Tibial nerve (tissue), 4 donors: ENCODE results near the gene WDHD1. TPM values are rescaled to one million over a fixed set of nuclear protein-coding genes. Genes with fewer than 3 reads are reported as not detected.

Experiments
- DNase-seq, 2 donors: peaks; one replicate each; pipeline ENCODE4 v3.0.0-alpha.2; 2019; ENCODE audit warnings: low spot score in 2 of 2
- H3K27ac ChIP-seq, 4 donors: fragments of 200-600 bp; sonication (generic) in 3 of 4; one replicate each; pipeline ENCODE4 v1.5.1; 2017 to 2019; ENCODE audit warnings: mild to moderate bottlenecking in 1 of 4
- H3K27me3 ChIP-seq, 2 donors: fragments of 200-600 bp; sonication (generic) in 1 of 2; one replicate each; pipeline versions ENCODE4 v1.5.1 to v1.6.0; 2017 to 2019
- H3K36me3 ChIP-seq, 3 donors: fragments of 200-600 bp; sonication (generic); one replicate each; pipeline ENCODE4 v1.5.1; 2018 to 2019
- H3K4me1 ChIP-seq, 4 donors: fragments of 200-600 bp; sonication (generic) in 3 of 4; one replicate each; pipeline ENCODE4 v1.5.1; 2017 to 2019
- H3K4me3 ChIP-seq, 4 donors: fragments of 200-600 bp; sonication (generic) in 3 of 4; one replicate each; pipeline ENCODE4 v1.5.1; 2017 to 2019; ENCODE audit warnings: mild to moderate bottlenecking in 1 of 4, moderate library complexity in 1 of 4
- H3K9me3 ChIP-seq, 4 donors: fragments of 200-600 bp; sonication (generic) in 3 of 4; one replicate each; pipeline ENCODE4 v1.5.1; 2017 to 2019
- EP300 ChIP-seq, 2 donors: sonication (generic); formaldehyde crosslinking; IDR thresholded peaks; one replicate each; pipeline ENCODE4 v1.6.1; 2017; ENCODE audit warnings: antibody characterized with exemption in 2 of 2, mild to moderate bottlenecking in 1 of 2
- POLR2A ChIP-seq, 2 donors: fragments of 450-650 bp; IDR thresholded peaks; one replicate each; pipeline ENCODE4 v1.6.1; 2017; ENCODE audit warnings: antibody characterized with exemption in 2 of 2, mild to moderate bottlenecking in 2 of 2, moderate library complexity in 2 of 2
- WGBS, 2 donors: methylation state at CpG; one replicate each; pipeline ENCODE4 v1.1.5; 2018; 5-methylcytosine and 5-hydroxymethylcytosine counted together
- total RNA-seq, 4 donors: library from RNA; depleted of rRNA; stranded (reverse); fragments of >200 nt; gene quantifications; one replicate each; pipeline ENCODE4 v1.1.0, GENCODE V29; 2016
- TF ChIP-seq, protein P1 (sequence below), 5 experiments: fragments of 200-600 bp in 3 of 5; fragments of 450-650 bp in 2 of 5; sonication (generic) in 3 of 5; IDR thresholded peaks; one replicate each; pipeline ENCODE4 v1.5.1; 2016 to 2019; ENCODE audit warnings: antibody characterized with exemption in 5 of 5, mild to moderate bottlenecking in 3 of 5, moderate library complexity in 2 of 5

The WDHD1 gene
- total RNA-seq, 4 donors from 2014 or later, result 1.2 to 3.1 (median 1.9) TPM

GRCh38 chr14:54944737-54945391 is 82.0 kb downstream of the WDHD1 start:
- TF ChIP-seq, protein P1, sequence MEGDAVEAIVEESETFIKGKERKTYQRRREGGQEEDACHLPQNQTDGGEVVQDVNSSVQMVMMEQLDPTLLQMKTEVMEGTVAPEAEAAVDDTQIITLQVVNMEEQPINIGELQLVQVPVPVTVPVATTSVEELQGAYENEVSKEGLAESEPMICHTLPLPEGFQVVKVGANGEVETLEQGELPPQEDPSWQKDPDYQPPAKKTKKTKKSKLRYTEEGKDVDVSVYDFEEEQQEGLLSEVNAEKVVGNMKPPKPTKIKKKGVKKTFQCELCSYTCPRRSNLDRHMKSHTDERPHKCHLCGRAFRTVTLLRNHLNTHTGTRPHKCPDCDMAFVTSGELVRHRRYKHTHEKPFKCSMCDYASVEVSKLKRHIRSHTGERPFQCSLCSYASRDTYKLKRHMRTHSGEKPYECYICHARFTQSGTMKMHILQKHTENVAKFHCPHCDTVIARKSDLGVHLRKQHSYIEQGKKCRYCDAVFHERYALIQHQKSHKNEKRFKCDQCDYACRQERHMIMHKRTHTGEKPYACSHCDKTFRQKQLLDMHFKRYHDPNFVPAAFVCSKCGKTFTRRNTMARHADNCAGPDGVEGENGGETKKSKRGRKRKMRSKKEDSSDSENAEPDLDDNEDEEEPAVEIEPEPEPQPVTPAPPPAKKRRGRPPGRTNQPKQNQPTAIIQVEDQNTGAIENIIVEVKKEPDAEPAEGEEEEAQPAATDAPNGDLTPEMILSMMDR (IDR thresholded peaks at IDR 0.05), result no peak
- TF ChIP-seq POLR2A (IDR thresholded peaks at IDR 0.05) (no peak), EP300 (IDR thresholded peaks at IDR 0.05) (no peak)
- DNase-seq, result no peak
- WGBS, 2 donors, result 93% methylated on average over 9 of the region's 9 CpGs

DNA sequence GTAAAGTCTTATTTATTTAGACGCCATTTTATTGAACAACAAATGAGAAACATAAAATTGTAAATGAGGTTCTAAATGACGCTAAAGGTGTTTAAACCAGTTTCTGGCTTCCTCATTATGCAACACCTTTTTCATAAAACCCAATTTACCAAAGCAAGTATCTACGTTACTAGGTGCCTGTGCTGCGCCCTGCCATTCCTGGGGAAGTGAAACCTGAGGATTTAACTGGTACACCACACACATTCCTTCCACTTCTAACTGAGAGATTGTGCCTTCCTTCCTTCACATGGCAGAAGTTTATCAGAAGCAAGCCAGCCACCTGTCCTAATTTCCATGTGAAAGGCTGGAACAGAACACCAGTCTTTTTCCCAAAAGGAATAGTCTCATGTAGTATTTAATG is 84.0 kb downstream of the WDHD1 start:
- Histone ChIP-seq H3K4me1 (no peaks in the 10 kb centered on the region), H3K27me3 (no peaks in the 10 kb centered on the region), H3K9me3 (no peaks in the 10 kb centered on the region), H3K27ac (no peak overlapping the region), H3K4me3 (no peak overlapping the region), H3K36me3 (peaks cover 0 to 15% (median 0%) of the 10 kb centered on the region in 3 donors)
- 77 to 86% methylated on average over 4 of the region's 4 CpGs for whole genome bisulfite sequencing, 2 donors
- no peak for DNase-seq
- TF ChIP-seq, protein P1 (IDR thresholded peaks at IDR 0.05), result no peak
- TF ChIP-seq EP300 (IDR thresholded peaks at IDR 0.05) (no peak), POLR2A (IDR thresholded peaks at IDR 0.05) (no peak)

More at GRCh38 chr14:54944737-54945391, 82.0 kb downstream of the WDHD1 start:
- Histone ChIP-seq H3K4me1 (no peaks in the 10 kb centered on the region), H3K36me3 (peaks cover 0 to 27% (median 0%) of the 10 kb centered on the region in 3 donors), H3K9me3 (peaks cover 0 to 9% (median 0%) of the 10 kb centered on the region in 4 donors), H3K27me3 (no peaks in the 10 kb centered on the region), H3K4me3 (no peak overlapping the region), H3K27ac (no peak overlapping the region)

DNA sequence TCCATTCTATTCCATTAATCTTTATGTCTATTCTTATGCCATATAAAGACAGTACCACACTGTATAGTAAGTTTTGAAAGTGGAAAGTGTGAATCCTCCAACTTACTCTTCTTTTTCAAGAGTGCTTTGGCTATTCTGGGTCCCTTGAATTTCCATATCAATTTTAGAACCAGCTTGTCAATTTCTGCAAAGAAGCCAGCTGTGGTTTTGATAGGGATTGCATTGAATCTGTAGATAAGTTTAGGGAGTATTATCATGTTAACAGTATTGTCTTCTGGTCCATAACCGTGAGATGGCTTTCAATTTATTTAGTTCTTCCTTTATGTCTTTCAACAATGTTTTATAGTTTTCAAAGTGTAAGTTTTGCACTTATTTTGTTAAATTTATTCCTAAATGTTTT is 90.1 kb downstream of the WDHD1 start:
- H3K4me3 ChIP-seq, result no peak overlapping the region
- no peaks in the 10 kb centered on the region for H3K9me3 ChIP-seq
- 95 to 97% methylated on average over 1 of the region's 1 CpG for WGBS, 2 donors
- DNase-seq, result no peak
- TF ChIP-seq, protein P1 (IDR thresholded peaks at IDR 0.05), result no peak
- TF ChIP-seq EP300 (IDR thresholded peaks at IDR 0.05), result no peak
- no peak for TF ChIP-seq POLR2A (IDR thresholded peaks at IDR 0.05)
- H3K27me3 ChIP-seq, result no peaks in the 10 kb centered on the region
- H3K27ac ChIP-seq, result no peak overlapping the region
- H3K4me1 ChIP-seq, result no peaks in the 10 kb centered on the region
- H3K36me3 ChIP-seq, result peaks cover 0 to 5% (median 0%) of the 10 kb centered on the region in 3 donors

DNA sequence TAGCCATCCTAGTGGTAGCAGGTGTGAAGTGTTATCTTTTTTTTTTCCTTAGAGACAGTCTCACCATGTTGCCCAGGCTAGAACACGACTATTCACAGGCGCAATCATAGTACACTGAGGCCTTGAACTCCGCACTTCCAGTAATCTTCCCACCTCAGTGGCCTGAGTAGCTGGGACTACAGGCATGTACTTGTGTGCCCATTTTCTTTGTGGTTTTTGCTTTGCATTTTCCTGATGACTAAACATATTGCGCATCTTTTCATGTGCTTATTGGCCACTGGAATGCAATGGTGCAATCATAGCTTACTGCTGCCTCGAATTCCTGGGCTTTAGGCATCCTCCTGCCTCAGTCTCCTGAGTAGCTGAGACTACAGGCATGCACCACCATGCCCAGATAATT is 90.9 kb downstream of the WDHD1 start:
- WGBS, 2 donors, result 97 to 99% methylated on average over 5 of the region's 5 CpGs
- no peak overlapping the region for H3K4me3 ChIP-seq
- H3K27ac ChIP-seq, result no peak overlapping the region
- no peaks in the 10 kb centered on the region for H3K27me3 ChIP-seq
- no peaks in the 10 kb centered on the region for H3K9me3 ChIP-seq
- H3K4me1 ChIP-seq, result no peaks in the 10 kb centered on the region
- no peak for DNase-seq
- peaks cover 0 to 5% (median 0%) of the 10 kb centered on the region in 3 donors for H3K36me3 ChIP-seq
- TF ChIP-seq, protein P1 (IDR thresholded peaks at IDR 0.05), result no peak
- TF ChIP-seq POLR2A (IDR thresholded peaks at IDR 0.05) (no peak), EP300 (IDR thresholded peaks at IDR 0.05) (no peak)

DNA sequence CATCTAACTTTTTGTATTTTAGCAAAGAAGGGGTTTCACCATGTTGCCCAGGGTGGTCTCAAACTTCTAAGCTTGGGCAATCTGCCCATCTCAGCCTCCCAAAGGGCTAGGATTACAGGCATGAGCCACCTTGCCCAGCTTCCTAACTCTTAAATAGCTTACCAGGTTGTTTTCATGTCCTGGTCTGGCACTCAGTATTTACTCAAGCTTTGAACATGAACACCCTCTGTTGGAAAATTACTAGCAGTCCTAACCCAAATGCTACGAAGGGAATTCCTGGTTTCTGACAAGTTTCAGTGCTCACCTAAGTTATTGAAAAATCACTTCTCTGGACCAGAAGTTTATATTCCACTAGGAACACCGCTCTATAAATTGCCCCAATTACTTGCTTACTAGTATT is 91.8 kb downstream of the WDHD1 start:
- Histone ChIP-seq H3K36me3 (peaks cover 0 to under 1% (median 0%) of the 10 kb centered on the region in 3 donors), H3K4me1 (no peaks in the 10 kb centered on the region), H3K4me3 (no peak overlapping the region), H3K27me3 (no peaks in the 10 kb centered on the region), H3K27ac (no peak overlapping the region), H3K9me3 (no peaks in the 10 kb centered on the region)
- 50% methylated on average over 2 of the region's 2 CpGs for WGBS, 2 donors
- no peak for DNase-seq
- no peak for TF ChIP-seq POLR2A (IDR thresholded peaks at IDR 0.05)
